ENCODE results near the gene PHACTR1. TPM values are rescaled to one million over a fixed set of nuclear protein-coding genes. Genes with fewer than 3 reads are reported as not detected.

PHACTR1 gene
- total RNA-seq, 1 experiment from 2014 or later = 0.21 TPM

GRCh38 chr6:13181393-13181792 lies 464.8 kb downstream of the PHACTR1 start:
- Mint-ChIP-seq H3K4me3 (ENCODE audit: low read depth, unreplicated experiment) (no peak overlapping the region), H3K9me3 (ENCODE audit: low read depth, unreplicated experiment) (no peaks in the 10 kb centered on the region), H3K4me1 (ENCODE audit: low read depth, unreplicated experiment) (no peaks in the 10 kb centered on the region), H3K36me3 (ENCODE audit: insufficient read depth, unreplicated experiment) (no peaks in the 10 kb centered on the region), H3K27ac (ENCODE audit: unreplicated experiment) (no peak overlapping the region), H3K27me3 (ENCODE audit: unreplicated experiment) (peaks cover 36% of the 10 kb centered on the region)
- DNase-seq = no peak
- intact Hi-C loops (cut with micrococcal nuclease; ENCODE audit: unreplicated experiment) = no loop called here
- CTCF ChIA-PET = no interaction called here
- TF ChIP-seq CTCF (IDR thresholded peaks at IDR 0.05; ENCODE audit: unreplicated experiment) = no peak
- BruUV-seq (replicated peaks) = no TSS peak

- H3K4me1 Mint-ChIP-seq (ENCODE audit: low read depth, unreplicated experiment) = no peaks in the 10 kb centered on the region
- no peaks in the 10 kb centered on the region for H3K36me3 Mint-ChIP-seq (ENCODE audit: insufficient read depth, unreplicated experiment)
- no peak overlapping the region for H3K27ac Mint-ChIP-seq (ENCODE audit: unreplicated experiment)
- peaks cover 46% of the 10 kb centered on the region for H3K27me3 Mint-ChIP-seq (ENCODE audit: unreplicated experiment)
- BruUV-seq (replicated peaks) = no TSS peak
- H3K9me3 Mint-ChIP-seq (ENCODE audit: low read depth, unreplicated experiment) = no peaks in the 10 kb centered on the region
- no peak overlapping the region for H3K4me3 Mint-ChIP-seq (ENCODE audit: low read depth, unreplicated experiment)
- CTCF ChIA-PET = no interaction called here
- DNase-seq = no peak
- intact Hi-C loops (cut with micrococcal nuclease; ENCODE audit: unreplicated experiment) = no loop called here
- TF ChIP-seq CTCF (IDR thresholded peaks at IDR 0.05; ENCODE audit: unreplicated experiment) = no peak
These were observed 467.0 kb downstream of the PHACTR1 start for GRCh38 chr6:13183415-13184088.

- H3K27ac Mint-ChIP-seq (ENCODE audit: unreplicated experiment) = no peak overlapping the region
- H3K36me3 Mint-ChIP-seq (ENCODE audit: insufficient read depth, unreplicated experiment) = no peaks in the 10 kb centered on the region
- intact Hi-C loops (cut with micrococcal nuclease; ENCODE audit: unreplicated experiment) = no loop called here
- no peak overlapping the region for H3K4me3 Mint-ChIP-seq (ENCODE audit: low read depth, unreplicated experiment)
- no peak for TF ChIP-seq CTCF (IDR thresholded peaks at IDR 0.05; ENCODE audit: unreplicated experiment)
- no peaks in the 10 kb centered on the region for H3K9me3 Mint-ChIP-seq (ENCODE audit: low read depth, unreplicated experiment)
- H3K27me3 Mint-ChIP-seq (ENCODE audit: unreplicated experiment) = peaks cover 50% of the 10 kb centered on the region
- no peak for DNase-seq
- CTCF ChIA-PET = no interaction called here
- no TSS peak for BruUV-seq (replicated peaks)
- H3K4me1 Mint-ChIP-seq (ENCODE audit: low read depth, unreplicated experiment) = no peaks in the 10 kb centered on the region
These were observed 467.5 kb downstream of the PHACTR1 start for GRCh38 chr6:13184089-13184468.

- CTCF ChIA-PET = no interaction called here
- Mint-ChIP-seq H3K27me3 (ENCODE audit: unreplicated experiment) (peaks cover 50% of the 10 kb centered on the region), H3K9me3 (ENCODE audit: low read depth, unreplicated experiment) (no peaks in the 10 kb centered on the region), H3K4me3 (ENCODE audit: low read depth, unreplicated experiment) (no peak overlapping the region), H3K27ac (ENCODE audit: unreplicated experiment) (no peak overlapping the region), H3K36me3 (ENCODE audit: insufficient read depth, unreplicated experiment) (no peaks in the 10 kb centered on the region), H3K4me1 (ENCODE audit: low read depth, unreplicated experiment) (no peaks in the 10 kb centered on the region)
- no peak for DNase-seq
- no peak for TF ChIP-seq CTCF (IDR thresholded peaks at IDR 0.05; ENCODE audit: unreplicated experiment)
- intact Hi-C loops (cut with micrococcal nuclease; ENCODE audit: unreplicated experiment) = no loop called here
- no TSS peak for BruUV-seq (replicated peaks)
These were observed 468.0 kb downstream of the PHACTR1 start for GRCh38 chr6:13184547-13184946.

All from Calu3 (cell line).